SK-N-SH (cell line): Measurements from ENCODE around the gene SYNE1.

Experiments used
- JUND ChIP-seq: IDR thresholded peaks from 2 replicates; pipeline ENCODE4 v1.4.0; 2012
- MAX ChIP-seq: IDR thresholded peaks from 2 replicates; pipeline ENCODE4 v1.4.0; 2012; ENCODE audit warnings: low read depth
- NFIC ChIP-seq: IDR thresholded peaks from 2 replicates; pipeline ENCODE4 v1.4.0; 2012; ENCODE audit warnings: borderline replicate concordance
- NRF1 ChIP-seq: IDR thresholded peaks from 2 replicates; pipeline ENCODE4 v1.6.1; 2012; ENCODE audit warnings: low read depth, mild to moderate bottlenecking, low read length
- POLR2AphosphoS5 ChIP-seq: IDR thresholded peaks from 2 replicates; pipeline ENCODE4 v1.6.1; 2012; ENCODE audit warnings: low read depth, low read length
- USF2 ChIP-seq: fragments of 150-350 bp; IDR thresholded peaks from 2 replicates; pipeline ENCODE4 v1.6.1; 2017; ENCODE audit warnings: antibody characterized with exemption, low read length, low read depth, borderline replicate concordance
- TF ChIP-seq, protein P1 (sequence below): fragments of 200-600 bp; sonication (generic); IDR thresholded peaks from 2 replicates; pipeline ENCODE4 v1.6.1; 2017; ENCODE audit warnings: antibody characterized with exemption, mild to moderate bottlenecking, moderate library complexity
- TF ChIP-seq, protein P2 (sequence below): fragments of 150-350 bp; IDR thresholded peaks from 2 replicates; pipeline ENCODE4 v1.6.1; 2016; ENCODE audit warnings: mild to moderate bottlenecking, low read depth, low read length

GRCh38 chr6:152136449-152136825, 500.7 kb downstream of the SYNE1 start:
- TF ChIP-seq USF2 (no peak), MAX (no peak), JUND (no peak), NRF1 (no peak), NFIC (no peak), POLR2AphosphoS5 (no peak)
- TF ChIP-seq, protein P1, sequence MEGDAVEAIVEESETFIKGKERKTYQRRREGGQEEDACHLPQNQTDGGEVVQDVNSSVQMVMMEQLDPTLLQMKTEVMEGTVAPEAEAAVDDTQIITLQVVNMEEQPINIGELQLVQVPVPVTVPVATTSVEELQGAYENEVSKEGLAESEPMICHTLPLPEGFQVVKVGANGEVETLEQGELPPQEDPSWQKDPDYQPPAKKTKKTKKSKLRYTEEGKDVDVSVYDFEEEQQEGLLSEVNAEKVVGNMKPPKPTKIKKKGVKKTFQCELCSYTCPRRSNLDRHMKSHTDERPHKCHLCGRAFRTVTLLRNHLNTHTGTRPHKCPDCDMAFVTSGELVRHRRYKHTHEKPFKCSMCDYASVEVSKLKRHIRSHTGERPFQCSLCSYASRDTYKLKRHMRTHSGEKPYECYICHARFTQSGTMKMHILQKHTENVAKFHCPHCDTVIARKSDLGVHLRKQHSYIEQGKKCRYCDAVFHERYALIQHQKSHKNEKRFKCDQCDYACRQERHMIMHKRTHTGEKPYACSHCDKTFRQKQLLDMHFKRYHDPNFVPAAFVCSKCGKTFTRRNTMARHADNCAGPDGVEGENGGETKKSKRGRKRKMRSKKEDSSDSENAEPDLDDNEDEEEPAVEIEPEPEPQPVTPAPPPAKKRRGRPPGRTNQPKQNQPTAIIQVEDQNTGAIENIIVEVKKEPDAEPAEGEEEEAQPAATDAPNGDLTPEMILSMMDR = no peak
- TF ChIP-seq, protein P2, sequence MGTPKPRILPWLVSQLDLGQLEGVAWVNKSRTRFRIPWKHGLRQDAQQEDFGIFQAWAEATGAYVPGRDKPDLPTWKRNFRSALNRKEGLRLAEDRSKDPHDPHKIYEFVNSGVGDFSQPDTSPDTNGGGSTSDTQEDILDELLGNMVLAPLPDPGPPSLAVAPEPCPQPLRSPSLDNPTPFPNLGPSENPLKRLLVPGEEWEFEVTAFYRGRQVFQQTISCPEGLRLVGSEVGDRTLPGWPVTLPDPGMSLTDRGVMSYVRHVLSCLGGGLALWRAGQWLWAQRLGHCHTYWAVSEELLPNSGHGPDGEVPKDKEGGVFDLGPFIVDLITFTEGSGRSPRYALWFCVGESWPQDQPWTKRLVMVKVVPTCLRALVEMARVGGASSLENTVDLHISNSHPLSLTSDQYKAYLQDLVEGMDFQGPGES = no peak
